ENCODE measurements around the gene INMT. TPM values are rescaled to one million over a fixed set of nuclear protein-coding genes. Genes with fewer than 3 reads are reported as not detected.

The INMT gene
- total and polyA plus RNA-seq, 2 of the 13 experiments (the other 11 are each of a cell fraction or from before 2014, with no cell fraction given) = not detected

DNA sequence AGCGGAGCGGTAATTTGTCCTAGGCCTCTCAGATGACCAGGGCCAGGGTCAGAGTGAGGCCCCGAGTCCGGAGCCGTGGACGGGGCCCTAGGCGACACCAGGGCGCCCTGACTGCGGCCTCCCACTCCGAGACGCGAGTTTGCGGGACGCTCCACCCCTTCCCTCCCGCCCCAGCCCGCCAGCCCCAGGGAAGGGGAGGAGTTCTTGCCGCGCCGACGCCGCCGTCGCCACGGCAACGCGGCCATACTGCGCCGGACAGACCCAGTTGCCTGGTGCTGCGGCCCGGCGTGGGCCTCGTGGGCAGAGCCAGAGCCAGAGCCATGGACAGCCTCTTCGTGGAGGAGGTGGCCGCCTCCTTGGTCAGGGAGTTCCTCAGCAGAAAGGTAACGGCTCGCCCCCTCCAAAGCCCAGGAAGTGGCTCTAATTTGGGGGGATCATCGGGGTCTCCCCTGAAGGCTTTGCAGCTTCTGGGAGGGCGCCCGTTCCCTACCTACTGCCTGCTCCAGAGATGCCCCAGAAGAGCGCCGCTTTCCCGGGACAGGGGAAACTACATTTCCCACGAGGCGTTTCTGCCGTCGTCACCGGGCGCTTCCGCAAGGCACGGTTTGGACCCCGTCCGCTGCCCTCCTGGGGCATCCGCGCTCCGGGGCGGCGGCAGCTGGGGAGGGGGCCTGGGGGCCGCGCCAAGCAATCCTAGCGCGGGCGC, 19.4 kb downstream of the INMT start, which contains the start of gene MINDY4 (continued):
- TF ChIP-seq STAT6 (CRISPR knock-in tag; IDR thresholded peaks at IDR 0.05; ENCODE audit: borderline replicate concordance) (no peak), MED8 (CRISPR knock-in tag; IDR thresholded peaks at IDR 0.05; ENCODE audit: insufficient replicate concordance) (no peak), FOXP1 (IDR thresholded peaks at IDR 0.05) (no peak), FOXP1 (CRISPR knock-in tag; IDR thresholded peaks at IDR 0.05) (no peak), SYNCRIP (IDR thresholded peaks at IDR 0.05; ENCODE audit: insufficient read depth, low read depth, low read length) (no peak), ZNF3 (CRISPR knock-in tag; IDR thresholded peaks at IDR 0.05) (no peak), ZBTB38 (CRISPR knock-in tag; IDR thresholded peaks at IDR 0.05) (no peak), ZNF746 (CRISPR knock-in tag; IDR thresholded peaks at IDR 0.05) (no peak), THAP11 (CRISPR knock-in tag; IDR thresholded peaks at IDR 0.05) (peak; percentile 95), CHD2 (IDR thresholded peaks at IDR 0.05; ENCODE audit: low read depth, low read length) (no peak), ZFP36L2 (CRISPR knock-in tag; IDR thresholded peaks at IDR 0.05) (no peak), ZNF451 (CRISPR knock-in tag; IDR thresholded peaks at IDR 0.05) (no peak), NR2F6 (IDR thresholded peaks at IDR 0.05) (no peak), NR2F6 (CRISPR knock-in tag; IDR thresholded peaks at IDR 0.05) (no peak), NFYC (CRISPR knock-in tag; IDR thresholded peaks at IDR 0.05) (no peak), ZFP37 (CRISPR knock-in tag; IDR thresholded peaks at IDR 0.05; ENCODE audit: borderline replicate concordance) (no peak), GABPB1 (CRISPR knock-in tag; IDR thresholded peaks at IDR 0.05) (peak; percentile 94), ZNF34 (CRISPR knock-in tag; IDR thresholded peaks at IDR 0.05; ENCODE audit: borderline replicate concordance) (no peak), ATF1 (CRISPR knock-in tag; IDR thresholded peaks at IDR 0.05) (peak; percentile 38; the same call in 1 of the 2 replicates), TEF (CRISPR knock-in tag; IDR thresholded peaks at IDR 0.05) (no peak), ZNF564 (CRISPR knock-in tag; IDR thresholded peaks at IDR 0.05) (no peak), ZNF414 (CRISPR knock-in tag; IDR thresholded peaks at IDR 0.05) (no peak), ZNF879 (CRISPR knock-in tag; IDR thresholded peaks at IDR 0.05) (no peak), ELF1 (CRISPR knock-in tag; IDR thresholded peaks at IDR 0.05) (peak; percentile 77), HCFC1 (IDR thresholded peaks at IDR 0.05; ENCODE audit: low read depth, low read length) (peak; percentile 52; the same call in 1 of the 2 replicates)
- TF ChIP-seq, protein P1, sequence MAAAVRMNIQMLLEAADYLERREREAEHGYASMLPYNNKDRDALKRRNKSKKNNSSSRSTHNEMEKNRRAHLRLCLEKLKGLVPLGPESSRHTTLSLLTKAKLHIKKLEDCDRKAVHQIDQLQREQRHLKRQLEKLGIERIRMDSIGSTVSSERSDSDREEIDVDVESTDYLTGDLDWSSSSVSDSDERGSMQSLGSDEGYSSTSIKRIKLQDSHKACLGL (CRISPR knock-in tag; IDR thresholded peaks at IDR 0.05) = no peak
- TF ChIP-seq, protein P2, sequence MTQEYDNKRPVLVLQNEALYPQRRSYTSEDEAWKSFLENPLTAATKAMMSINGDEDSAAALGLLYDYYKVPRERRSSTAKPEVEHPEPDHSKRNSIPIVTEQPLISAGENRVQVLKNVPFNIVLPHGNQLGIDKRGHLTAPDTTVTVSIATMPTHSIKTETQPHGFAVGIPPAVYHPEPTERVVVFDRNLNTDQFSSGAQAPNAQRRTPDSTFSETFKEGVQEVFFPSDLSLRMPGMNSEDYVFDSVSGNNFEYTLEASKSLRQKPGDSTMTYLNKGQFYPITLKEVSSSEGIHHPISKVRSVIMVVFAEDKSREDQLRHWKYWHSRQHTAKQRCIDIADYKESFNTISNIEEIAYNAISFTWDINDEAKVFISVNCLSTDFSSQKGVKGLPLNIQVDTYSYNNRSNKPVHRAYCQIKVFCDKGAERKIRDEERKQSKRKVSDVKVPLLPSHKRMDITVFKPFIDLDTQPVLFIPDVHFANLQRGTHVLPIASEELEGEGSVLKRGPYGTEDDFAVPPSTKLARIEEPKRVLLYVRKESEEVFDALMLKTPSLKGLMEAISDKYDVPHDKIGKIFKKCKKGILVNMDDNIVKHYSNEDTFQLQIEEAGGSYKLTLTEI (CRISPR knock-in tag; conservative IDR thresholded peaks at IDR 0.05) = no peak
